Stimulated activated naive CD4-positive, alpha-beta T cell (primary cell): ENCODE results near the gene MYO18B.

ENCODE experiments used
- DNase-seq, 6 experiments: peaks; one replicate each; lab custom pipeline; 2025; lab: John Stamatoyannopoulos, UW

MYO18B gene

GRCh38 chr22:25900880-25901279, 158.9 kb downstream of the MYO18B start:
- no peak for DNase-seq

GRCh38 chr22:25902402-25902801, 160.4 kb downstream of the MYO18B start:
- no peak for DNase-seq

- DNase-seq, result no peak
These were observed 161.3 kb downstream of the MYO18B start for GRCh38 chr22:25903294-25903693.

- DNase-seq, result no peak
These were observed 166.2 kb downstream of the MYO18B start for GRCh38 chr22:25908212-25908611.

- no peak for DNase-seq
These were observed 166.8 kb downstream of the MYO18B start for GRCh38 chr22:25908755-25909154.

GRCh38 chr22:25909614-25910387, 167.8 kb downstream of the MYO18B start:
- no peak for DNase-seq

GRCh38 chr22:25911243-25911972, 169.4 kb downstream of the MYO18B start:
- no peak for DNase-seq

GRCh38 chr22:25919452-25919851, 177.5 kb downstream of the MYO18B start:
- DNase-seq, result no peak

GRCh38 chr22:25922141-25922540, 180.2 kb downstream of the MYO18B start:
- no peak for DNase-seq

- DNase-seq, result no peak
These were observed 181.9 kb downstream of the MYO18B start for GRCh38 chr22:25923914-25924313.

- no peak for DNase-seq
These were observed 186.1 kb downstream of the MYO18B start for GRCh38 chr22:25928038-25928437.

GRCh38 chr22:25929321-25929878, 187.4 kb downstream of the MYO18B start:
- DNase-seq, result no peak

GRCh38 chr22:25930083-25930482, 188.1 kb downstream of the MYO18B start:
- no peak for DNase-seq

GRCh38 chr22:25930788-25931310, 188.9 kb downstream of the MYO18B start:
- DNase-seq, result no peak

GRCh38 chr22:25933158-25933788, 191.3 kb downstream of the MYO18B start:
- no peak for DNase-seq

- DNase-seq, result no peak
These were observed 193.5 kb downstream of the MYO18B start for GRCh38 chr22:25935266-25936058.

GRCh38 chr22:25938151-25938550, 196.2 kb downstream of the MYO18B start:
- DNase-seq, result no peak

GRCh38 chr22:25939384-25939783, 197.4 kb downstream of the MYO18B start:
- DNase-seq, result no peak

GRCh38 chr22:25940479-25940878, 198.5 kb downstream of the MYO18B start:
- no peak for DNase-seq

- no peak for DNase-seq
These were observed 199.5 kb downstream of the MYO18B start for GRCh38 chr22:25941365-25941960.
